HCT116 (cell line): Measurements from ENCODE around the gene MAMLD1. TPM values are rescaled to one million over a fixed set of nuclear protein-coding genes. Genes with fewer than 3 reads are reported as not detected.

Source experiments
- ATAC-seq: fragments of 200-7000 bp; cut with Tn5 transposase; 2 replicates; pipeline ENCODE4 v1.9.1; 2020; ENCODE audit warnings: mild to moderate bottlenecking, moderate library complexity
- BruUV-seq: library from RNA; stranded (reverse); fragments of 400-500 nt; replicated peaks from 2 replicates; lab custom pipeline; 2021; lab: Mats Ljungman, UMichigan
- CTCF ChIA-PET: fragments of 300-600 bp; sonication (Branson Sonifier 250); formaldehyde crosslinking; loops from one replicate; lab custom pipeline; 2021; ENCODE audit warnings: antibody characterized with exemption; lab: Charles Lee
- POLR2A ChIA-PET: fragments of 300-600, 350-600 bp; sonication (Branson Sonifier 250); formaldehyde crosslinking; loops from one replicate; lab custom pipeline; 2021; ENCODE audit warnings: antibody characterized with exemption; lab: Charles Lee
- RAD21 ChIA-PET, 2 experiments: fragments of 300-600 bp; sonication (Branson Sonifier 250); formaldehyde crosslinking; loops; one replicate each; lab custom pipeline; 2023; ENCODE audit warnings: low total read pairs in 2 of 2; ENCODE audit not compliant: uncharacterized antibody in 2 of 2, unreplicated experiment in 2 of 2, low non-redundant PET in 1 of 2; lab: Charles Lee
- DNase-seq: peaks from one replicate; pipeline ENCODE4 v3.0.0-alpha.2; 2010; ENCODE audit warnings: low read depth, low spot score
- H2AFZ ChIP-seq: fragments of 200-600 bp; shearing (Covaris generic), sonication (generic); 2 replicates; pipeline ENCODE4 v1.6.1; 2017; ENCODE audit warnings: low read depth, mixed run types, mixed read lengths, antibody characterized with exemption, low read length; ENCODE audit not compliant: poor library complexity, severe bottlenecking
- H3K27ac ChIP-seq: 2 replicates; pipeline ENCODE4 v1.5.1; 2012; ENCODE audit warnings: low read depth, low read length
- H3K27me3 ChIP-seq: fragments of 200-600 bp; sonication (generic); 2 replicates; pipeline ENCODE4 v1.6.1; 2016; ENCODE audit warnings: mixed run types, low read length, mixed read lengths; ENCODE audit not compliant: insufficient read depth
- H3K36me3 ChIP-seq, 2 experiments: fragments of 200-500 bp in 1 of 2; fragments of 200-600 bp in 1 of 2; sonication (Bioruptor generic) in 1 of 2; sonication (generic) in 1 of 2; 2 replicates each; pipeline versions ENCODE4 v1.5.1 to v1.6.1; 2014 to 2016; ENCODE audit warnings: low read length in 2 of 2, inconsistent platforms in 1 of 2, mixed read lengths in 1 of 2, mixed run types in 1 of 2; ENCODE audit not compliant: insufficient read depth in 2 of 2, control insufficient read depth in 1 of 2
- H3K4me1 ChIP-seq, 2 experiments: fragments of 200-600 bp in 1 of 2; sonication (generic) in 1 of 2; 2 replicates each; pipeline versions ENCODE4 v1.5.1 to v1.6.1; 2012 to 2017; ENCODE audit warnings: low read length in 2 of 2, inconsistent platforms in 1 of 2, mild to moderate bottlenecking in 1 of 2, mixed read lengths in 1 of 2, mixed run types in 1 of 2, moderate library complexity in 1 of 2; ENCODE audit not compliant: insufficient read depth in 2 of 2, control insufficient read depth in 1 of 2
- H3K4me2 ChIP-seq: fragments of 200-600 bp; sonication (generic); 2 replicates; pipeline ENCODE4 v1.6.1; 2017; ENCODE audit warnings: mixed run types, low read length, mixed read lengths
- H3K4me3 ChIP-seq, 2 experiments: fragments of 200-600 bp in 1 of 2; sonication (generic) in 1 of 2; replicated peaks in 1 of 2; 2 replicates each; pipeline ENCODE4 v1.5.1; 2011 to 2016; ENCODE audit warnings: low read length in 2 of 2, control low read depth in 1 of 2, low read depth in 1 of 2, mild to moderate bottlenecking in 1 of 2, mixed read lengths in 1 of 2, mixed run types in 1 of 2
- H3K79me2 ChIP-seq: fragments of 200-600 bp; sonication (generic); 2 replicates; pipeline ENCODE4 v1.6.1; 2017; ENCODE audit warnings: mild to moderate bottlenecking, mixed run types, low read length, moderate library complexity, mixed read lengths; ENCODE audit not compliant: insufficient read depth
- H3K9ac ChIP-seq: fragments of 200-600 bp; sonication (generic); 2 replicates; pipeline ENCODE4 v1.6.1; 2016; ENCODE audit warnings: low read length, mixed read lengths
- H3K9me2 ChIP-seq: fragments of 200-600 bp; sonication (generic), shearing (Covaris generic); 2 replicates; pipeline ENCODE4 v1.6.1; 2017; ENCODE audit warnings: mixed run types, mild to moderate bottlenecking, moderate library complexity; ENCODE audit not compliant: insufficient read depth
- H3K9me3 ChIP-seq, 2 experiments: fragments of 200-500 bp in 1 of 2; fragments of 200-600 bp in 1 of 2; sonication (Bioruptor generic) in 1 of 2; sonication (generic) in 1 of 2; 2 replicates each; pipeline ENCODE4 v1.6.1; 2014 to 2017; ENCODE audit warnings: low read length in 2 of 2, mixed read lengths in 2 of 2, inconsistent platforms in 1 of 2, low read depth in 1 of 2, mild to moderate bottlenecking in 1 of 2, mixed run types in 1 of 2, moderate library complexity in 1 of 2; ENCODE audit not compliant: control insufficient read depth in 1 of 2, insufficient read depth in 1 of 2
- H4K20me1 ChIP-seq: fragments of 200-600 bp; sonication (generic), shearing (Covaris generic); 2 replicates; pipeline ENCODE4 v1.6.1; 2017; ENCODE audit warnings: mixed run types, mild to moderate bottlenecking, moderate library complexity; ENCODE audit not compliant: insufficient read depth
- ATF3 ChIP-seq: IDR thresholded peaks from 2 replicates; pipeline ENCODE4 v1.6.1; 2012
- CBX3 ChIP-seq: IDR thresholded peaks from 2 replicates; pipeline ENCODE4 v1.6.1; 2012; ENCODE audit warnings: low read depth
- CEBPB ChIP-seq: IDR thresholded peaks from 2 replicates; pipeline ENCODE4 v1.6.1; 2012; ENCODE audit warnings: low read depth
- CTCF ChIP-seq, 3 experiments: fragments of 200-600 bp in 1 of 3; sonication (generic) in 1 of 3; IDR thresholded peaks in 2 of 3; conservative IDR thresholded peaks in 1 of 3; 2 replicates each; pipeline ENCODE4 v1.5.1; 2012 to 2017; ENCODE audit warnings: low read depth in 2 of 3, low read length in 2 of 3, antibody characterized with exemption in 1 of 3, borderline replicate concordance in 1 of 3, control low read depth in 1 of 3, mild to moderate bottlenecking in 1 of 3, mixed read lengths in 1 of 3, mixed run types in 1 of 3, moderate library complexity in 1 of 3; ENCODE audit not compliant: insufficient read depth in 1 of 3
- EGR1 ChIP-seq: IDR thresholded peaks from 2 replicates; pipeline ENCODE4 v1.6.1; 2012; ENCODE audit warnings: low read depth
- EZH2 ChIP-seq: fragments of 200-600 bp; sonication (generic); IDR thresholded peaks from 2 replicates; pipeline ENCODE4 v1.6.1; 2017; ENCODE audit warnings: antibody characterized with exemption, mixed run types
- EZH2phosphoT487 ChIP-seq: fragments of 200-600 bp; IDR thresholded peaks from 2 replicates; pipeline ENCODE4 v1.6.1; 2018; ENCODE audit warnings: antibody characterized with exemption, borderline replicate concordance
- FOSL1 ChIP-seq: IDR thresholded peaks from 2 replicates; pipeline ENCODE4 v1.6.1; 2012; ENCODE audit warnings: low read depth
- JUND ChIP-seq: IDR thresholded peaks from 2 replicates; pipeline ENCODE4 v1.6.1; 2012
- MAX ChIP-seq: IDR thresholded peaks from 2 replicates; pipeline ENCODE4 v1.6.1; 2012
- POLR2A ChIP-seq: IDR thresholded peaks from 2 replicates; pipeline ENCODE4 v1.7.0; 2011; ENCODE audit warnings: borderline replicate concordance; ENCODE audit not compliant: insufficient read depth, insufficient read length; ENCODE audit errors: extremely low read depth
- POLR2AphosphoS5 ChIP-seq: IDR thresholded peaks from 2 replicates; pipeline ENCODE4 v1.6.1; 2011; ENCODE audit warnings: mild to moderate bottlenecking, low read depth, low read length, moderate library complexity
- RAD21 ChIP-seq: IDR thresholded peaks from 2 replicates; pipeline ENCODE4 v1.6.1; 2012; ENCODE audit warnings: low read depth, mild to moderate bottlenecking
- REST ChIP-seq: IDR thresholded peaks from 2 replicates; pipeline ENCODE4 v1.6.1; 2012; ENCODE audit warnings: low read depth
- SIN3A ChIP-seq: IDR thresholded peaks from 2 replicates; pipeline ENCODE4 v1.6.1; 2012; ENCODE audit warnings: low read depth
- SP1 ChIP-seq: IDR thresholded peaks from 2 replicates; pipeline ENCODE4 v1.6.1; 2012; ENCODE audit warnings: low read depth
- SRF ChIP-seq: IDR thresholded peaks from 2 replicates; pipeline ENCODE4 v1.6.1; 2012; ENCODE audit warnings: low read depth
- TCF7L2 ChIP-seq: IDR thresholded peaks from 2 replicates; pipeline ENCODE4 v1.7.0; 2011; ENCODE audit warnings: borderline replicate concordance, inconsistent platforms; ENCODE audit not compliant: insufficient read depth, insufficient read length; ENCODE audit errors: extremely low read depth
- ZBTB33 ChIP-seq: IDR thresholded peaks from 2 replicates; pipeline ENCODE4 v1.6.1; 2011; ENCODE audit warnings: mild to moderate bottlenecking, low read length, moderate library complexity; ENCODE audit not compliant: insufficient replicate concordance; ENCODE audit errors: extremely low read depth
- ZNF274 ChIP-seq: fragments of 200-500 bp; sonication (Bioruptor generic); IDR thresholded peaks from 2 replicates; pipeline ENCODE4 v1.6.1; 2014; ENCODE audit warnings: mild to moderate bottlenecking, low read depth, low read length, inconsistent platforms
- intact Hi-C: fragments of 100-400 bp; cut with micrococcal nuclease; formaldehyde crosslinking; loops from 2 replicates; pipeline ENCODE4 v1.10.0; 2022
- total RNA-seq: library from RNA; stranded (reverse); gene quantifications from one replicate; pipeline ENCODE4 v1.2.1, GENCODE V29; 2021; ENCODE audit not compliant: unreplicated experiment

Gene MAMLD1
- total RNA-seq, 1 experiment from 2014 or later, result 3.6 TPM

GRCh38 chrX:150477371-150477770 is 114.3 kb downstream of the MAMLD1 start:
- H4K20me1 ChIP-seq, result no peaks in the 10 kb centered on the region
- no peak overlapping the region for H2AFZ ChIP-seq
- no peaks in the 10 kb centered on the region for H3K9me2 ChIP-seq
- ATAC-seq (no peak), DNase-seq (no peak)
- no peak overlapping the region for H3K27ac ChIP-seq
- H3K9ac ChIP-seq, result no peak overlapping the region
- no peaks in the 10 kb centered on the region for H3K9me3 ChIP-seq
- BruUV-seq, result no TSS peak
- no peak overlapping the region for H3K4me2 ChIP-seq
- no peak for TF ChIP-seq RAD21
- TF ChIP-seq EZH2, result no peak
- no peak for TF ChIP-seq CEBPB
- no peak for TF ChIP-seq POLR2AphosphoS5
- TF ChIP-seq TCF7L2, result no peak
- no peak for TF ChIP-seq POLR2A
- TF ChIP-seq ATF3, result no peak
- no peak for TF ChIP-seq EGR1
- TF ChIP-seq FOSL1, result no peak
- TF ChIP-seq SRF, result no peak
- TF ChIP-seq CBX3, result no peak
- TF ChIP-seq SIN3A, result no peak
- no peak for TF ChIP-seq JUND
- no peak for TF ChIP-seq EZH2phosphoT487
- TF ChIP-seq ZBTB33, result no peak
- TF ChIP-seq MAX, result no peak
- no peak for TF ChIP-seq ZNF274
- no peak for TF ChIP-seq REST
- no peak for TF ChIP-seq SP1
- TF ChIP-seq CTCF (IDR thresholded peaks at IDR 0.05 in 2 of 3, conservative IDR thresholded peaks at IDR 0.05 in 1 of 3; ENCODE audit: borderline replicate concordance in 1 of 3, insufficient read depth in 1 of 3, low read depth in 2 of 3, low read length in 2 of 3), result no peak
- no peaks in the 10 kb centered on the region for H3K79me2 ChIP-seq
- no peaks in the 10 kb centered on the region for H3K36me3 ChIP-seq
- H3K4me3 ChIP-seq, result no peak overlapping the region
- no peaks in the 10 kb centered on the region for H3K27me3 ChIP-seq
- CTCF ChIA-PET, result no interaction called here
- POLR2A ChIA-PET, result no interaction called here
- intact Hi-C loops, result no loop called here
- H3K4me1 ChIP-seq, result peaks cover 0 to 4% of the 10 kb centered on the region in 2 experiments; a peak in 3 of 4 replicates
- RAD21 ChIA-PET, result no interaction called here
